ENCODE results near the gene KRT86. TPM values are rescaled to one million over a fixed set of nuclear protein-coding genes. Genes with fewer than 3 reads are reported as not detected.

The KRT86 gene
- total RNA-seq, 1 donor from 2014 or later, result not detected

- Mint-ChIP-seq H3K36me3 (ENCODE audit: low read depth) (no peaks in the 10 kb centered on the region), H3K27ac (ENCODE audit: unreplicated experiment) (no peak overlapping the region), H3K4me3 (no peak overlapping the region), H3K4me1 (no peaks in the 10 kb centered on the region), H3K27me3 (ENCODE audit: low read depth) (peaks cover 12% of the 10 kb centered on the region), H3K9me3 (no peaks in the 10 kb centered on the region)
- TF ChIP-seq CTCF (conservative IDR thresholded peaks at IDR 0.05), result no peak
- no peak for DNase-seq (ENCODE audit: low read depth, low spot score)
Measured at GRCh38 chr12:52332381-52332780, 57.9 kb downstream of the KRT86 start.

- no peaks in the 10 kb centered on the region for H3K36me3 Mint-ChIP-seq (ENCODE audit: low read depth)
- H3K27me3 Mint-ChIP-seq (ENCODE audit: low read depth), result peaks cover 11% of the 10 kb centered on the region
- H3K4me3 Mint-ChIP-seq, result no peak overlapping the region
- no peak overlapping the region for H3K27ac Mint-ChIP-seq (ENCODE audit: unreplicated experiment)
- no peaks in the 10 kb centered on the region for H3K9me3 Mint-ChIP-seq
- H3K4me1 Mint-ChIP-seq, result no peaks in the 10 kb centered on the region
- TF ChIP-seq CTCF (conservative IDR thresholded peaks at IDR 0.05), result no peak
- no peak for DNase-seq (ENCODE audit: low read depth, low spot score)
Measured at GRCh38 chr12:52333321-52333720, 58.9 kb downstream of the KRT86 start.

- H3K27ac Mint-ChIP-seq (ENCODE audit: unreplicated experiment), result no peak overlapping the region
- no peak for TF ChIP-seq CTCF (conservative IDR thresholded peaks at IDR 0.05)
- DNase-seq (ENCODE audit: low read depth, low spot score), result no peak
- peaks cover 11% of the 10 kb centered on the region for H3K27me3 Mint-ChIP-seq (ENCODE audit: low read depth)
- H3K4me3 Mint-ChIP-seq, result no peak overlapping the region
- no peaks in the 10 kb centered on the region for H3K36me3 Mint-ChIP-seq (ENCODE audit: low read depth)
- no peaks in the 10 kb centered on the region for H3K9me3 Mint-ChIP-seq
- H3K4me1 Mint-ChIP-seq, result no peaks in the 10 kb centered on the region
Measured at GRCh38 chr12:52334185-52334584, 59.7 kb downstream of the KRT86 start.

GRCh38 chr12:52335598-52336262 is 61.3 kb downstream of the KRT86 start:
- Mint-ChIP-seq H3K27me3 (ENCODE audit: low read depth) (peaks cover 2% of the 10 kb centered on the region), H3K4me1 (no peaks in the 10 kb centered on the region), H3K36me3 (ENCODE audit: low read depth) (no peaks in the 10 kb centered on the region), H3K9me3 (no peaks in the 10 kb centered on the region), H3K27ac (ENCODE audit: unreplicated experiment) (no peak overlapping the region), H3K4me3 (no peak overlapping the region)
- TF ChIP-seq CTCF (conservative IDR thresholded peaks at IDR 0.05), result no peak
- no peak for DNase-seq (ENCODE audit: low read depth, low spot score)

- no peak for TF ChIP-seq CTCF (conservative IDR thresholded peaks at IDR 0.05)
- H3K27ac Mint-ChIP-seq (ENCODE audit: unreplicated experiment), result no peak overlapping the region
- H3K4me3 Mint-ChIP-seq, result no peak overlapping the region
- peaks cover 2% of the 10 kb centered on the region for H3K27me3 Mint-ChIP-seq (ENCODE audit: low read depth)
- no peaks in the 10 kb centered on the region for H3K9me3 Mint-ChIP-seq
- DNase-seq (ENCODE audit: low read depth, low spot score), result no peak
- H3K36me3 Mint-ChIP-seq (ENCODE audit: low read depth), result no peaks in the 10 kb centered on the region
- H3K4me1 Mint-ChIP-seq, result no peaks in the 10 kb centered on the region
Measured at GRCh38 chr12:52336641-52337040, 62.2 kb downstream of the KRT86 start.
